ENCODE results near the gene DLGAP5.
A peak's percentile ranks its signal among the peaks of the same experiment; 100 is the strongest.

DLGAP5 gene

DNA sequence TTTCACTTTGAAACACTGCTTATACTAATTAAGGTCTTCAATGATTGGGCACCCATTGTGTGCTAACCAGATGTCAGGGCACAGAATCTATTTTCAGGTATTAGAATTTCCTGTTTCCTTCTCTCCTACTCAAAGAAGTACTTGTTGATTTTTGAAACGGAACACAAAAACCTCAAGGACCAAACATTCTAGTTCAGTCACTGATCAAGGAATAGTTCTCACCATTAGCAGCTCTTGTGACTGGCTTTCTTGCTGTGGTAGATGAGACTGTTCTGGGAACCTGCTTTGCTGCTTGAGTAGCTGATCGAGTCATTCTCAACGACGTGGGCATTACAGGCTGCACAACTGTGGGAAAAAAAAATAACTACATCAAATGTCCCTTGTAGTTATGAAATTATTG is 11.0 kb downstream of the DLGAP5 start:
- no peak for DNase-seq

GRCh38 chr14:55180006-55180405 is 11.4 kb downstream of the DLGAP5 start:
- no peak for DNase-seq

GRCh38 chr14:55170526-55170925 is 20.9 kb downstream of the DLGAP5 start:
- no peak for DNase-seq

- peak; percentile 55 for DNase-seq
Measured at GRCh38 chr14:55160989-55161388, 30.4 kb downstream of the DLGAP5 start.

GRCh38 chr14:55158412-55158811 is 33.0 kb downstream of the DLGAP5 start:
- no peak for DNase-seq

GRCh38 chr14:55157080-55157479 is 34.3 kb downstream of the DLGAP5 start:
- no peak for DNase-seq

DNA sequence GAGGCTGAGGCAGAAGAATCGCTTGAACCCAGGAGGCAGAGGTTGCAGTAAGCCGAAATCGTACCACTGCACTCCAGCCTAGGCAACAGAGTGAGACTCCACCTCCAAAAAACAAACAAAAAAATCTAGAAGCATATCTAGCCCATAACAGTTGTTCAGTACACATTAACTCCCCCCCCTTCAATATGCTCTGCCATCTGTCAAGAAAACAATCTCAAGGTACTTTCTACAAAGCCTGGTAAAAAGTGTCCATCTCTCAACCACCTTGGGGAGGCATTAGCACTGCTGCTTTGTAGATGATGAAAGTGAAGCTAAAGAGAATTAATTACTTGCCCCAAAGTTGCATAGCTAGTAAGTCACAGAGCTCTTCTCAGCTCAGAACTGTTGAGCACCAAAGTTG is 37.4 kb downstream of the DLGAP5 start:
- no peak for DNase-seq

GRCh38 chr14:55152052-55152753 is 39.2 kb downstream of the DLGAP5 start:
- no peak for DNase-seq

DNA sequence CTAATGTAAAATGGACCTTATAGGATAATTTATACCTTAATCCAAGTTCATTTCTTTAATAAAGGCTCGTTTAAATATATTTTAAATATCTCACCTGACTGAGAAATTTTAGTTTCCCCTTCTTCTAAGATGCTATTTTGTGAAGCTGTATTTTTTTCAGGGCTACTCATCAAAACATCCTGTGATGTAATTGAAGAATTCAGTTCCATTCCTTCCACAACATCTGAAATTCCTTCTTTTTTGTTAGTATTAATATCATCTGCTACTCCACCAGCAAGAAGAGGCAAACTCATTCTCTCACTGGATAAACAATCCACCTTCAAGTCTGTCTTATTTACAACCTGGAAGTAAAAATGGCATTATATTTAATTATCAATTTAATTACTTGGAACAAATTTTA is 39.8 kb downstream of the DLGAP5 start:
- no peak for DNase-seq

DNA sequence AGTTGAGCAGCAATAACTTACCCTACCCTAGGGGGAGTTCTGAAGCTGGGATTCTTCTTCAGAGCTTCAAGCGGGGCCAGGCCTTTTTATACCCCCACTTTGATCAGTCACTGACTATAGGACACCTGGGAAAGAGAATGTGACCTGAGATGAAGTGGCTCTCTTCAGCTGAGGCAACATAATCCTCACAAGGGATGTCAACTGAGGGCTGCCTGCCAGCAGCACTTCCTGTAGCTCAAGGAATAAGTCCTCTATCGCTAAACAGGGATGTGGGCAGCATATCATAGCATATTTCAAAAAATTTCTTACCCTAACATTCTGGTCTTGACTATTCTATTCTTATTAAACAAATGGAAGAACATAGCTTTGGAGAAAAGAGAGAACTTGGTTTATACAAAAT is 45.0 kb downstream of the DLGAP5 start:
- DNase-seq = no peak

DNA sequence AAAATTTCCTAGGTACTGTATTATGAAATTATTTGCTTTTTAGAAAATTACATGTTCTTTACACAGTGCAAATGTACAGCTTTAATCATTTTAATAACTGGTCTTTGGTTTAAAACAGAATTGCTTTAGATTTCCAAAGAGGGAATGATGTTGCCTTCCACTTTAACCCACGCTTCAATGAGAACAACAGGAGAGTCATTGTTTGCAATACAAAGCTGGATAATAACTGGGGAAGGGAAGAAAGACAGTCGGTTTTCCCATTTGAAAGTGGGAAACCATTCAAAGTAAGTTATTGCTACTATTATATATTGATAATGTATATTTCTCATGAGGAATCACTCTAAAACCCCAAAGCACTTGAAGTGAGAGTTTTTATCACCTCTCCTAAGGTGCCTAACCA is 48.9 kb downstream of the DLGAP5 start:
- no peak for DNase-seq

GRCh38 chr14:55141825-55142224 is 49.6 kb downstream of the DLGAP5 start:
- DNase-seq = no peak

GRCh38 chr14:55139696-55140509 is 51.5 kb downstream of the DLGAP5 start:
- no peak for DNase-seq

GRCh38 chr14:55139141-55139540 is 52.2 kb downstream of the DLGAP5 start:
- DNase-seq = no peak

DNA sequence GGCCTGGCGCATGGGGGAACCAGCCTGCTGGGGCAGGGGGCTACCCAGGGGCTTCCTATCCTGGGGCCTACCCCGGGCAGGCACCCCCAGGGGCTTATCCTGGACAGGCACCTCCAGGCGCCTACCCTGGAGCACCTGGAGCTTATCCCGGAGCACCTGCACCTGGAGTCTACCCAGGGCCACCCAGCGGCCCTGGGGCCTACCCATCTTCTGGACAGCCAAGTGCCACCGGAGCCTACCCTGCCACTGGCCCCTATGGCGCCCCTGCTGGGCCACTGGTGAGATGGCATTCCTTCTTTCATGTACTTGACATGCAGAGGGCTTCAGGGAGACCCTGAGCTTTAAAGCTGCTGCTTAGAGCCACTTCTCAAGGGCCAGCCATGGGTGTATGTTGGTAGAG is 53.3 kb downstream of the DLGAP5 start:
- no peak for DNase-seq

DNA sequence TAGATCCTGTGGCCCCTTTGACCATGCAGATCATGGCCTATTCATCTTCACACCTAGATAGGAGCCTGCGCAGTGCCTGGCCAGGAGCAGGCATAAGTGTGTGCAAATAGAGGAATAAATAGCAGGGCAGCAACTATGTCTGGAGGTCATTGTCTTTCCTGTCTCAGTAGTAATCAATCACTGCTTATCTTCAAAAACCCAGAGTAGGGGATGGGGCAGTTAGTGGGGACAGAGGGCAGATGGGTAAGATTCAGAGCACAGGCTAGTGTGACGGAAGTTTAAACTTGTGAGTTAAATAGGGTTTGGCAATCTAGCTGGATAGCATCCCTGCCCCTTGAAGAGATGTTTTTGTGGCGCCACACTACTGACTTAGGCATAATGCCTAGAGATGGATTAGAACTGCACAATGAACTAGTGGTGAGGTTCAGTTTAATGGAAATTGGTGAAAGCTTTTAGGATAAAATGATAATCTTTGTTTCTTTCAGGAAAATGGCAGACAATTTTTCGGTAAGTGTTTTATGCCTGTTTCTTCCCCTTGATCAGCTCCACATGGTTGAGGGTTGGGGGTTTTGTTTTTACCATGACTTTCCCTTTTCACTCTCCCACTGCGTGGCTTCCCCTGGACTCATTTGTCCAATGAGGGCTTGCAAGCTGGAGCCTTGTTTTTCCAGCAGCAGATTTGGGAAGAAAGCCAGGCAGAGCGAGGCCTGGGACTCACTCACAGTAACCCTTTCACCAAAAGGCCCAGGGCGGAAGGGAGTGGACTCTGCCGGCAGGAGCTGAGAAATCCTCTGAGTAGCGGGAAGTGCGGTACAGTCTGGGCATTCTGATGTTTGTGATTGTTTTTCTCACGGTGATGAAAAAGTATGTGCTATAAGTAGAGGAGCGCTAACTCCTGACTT is 54.2 kb downstream of the DLGAP5 start:
- peak; percentile 79 for DNase-seq

GRCh38 chr14:55136241-55136640 is 55.1 kb downstream of the DLGAP5 start:
- DNase-seq = peak; percentile 61

DNA sequence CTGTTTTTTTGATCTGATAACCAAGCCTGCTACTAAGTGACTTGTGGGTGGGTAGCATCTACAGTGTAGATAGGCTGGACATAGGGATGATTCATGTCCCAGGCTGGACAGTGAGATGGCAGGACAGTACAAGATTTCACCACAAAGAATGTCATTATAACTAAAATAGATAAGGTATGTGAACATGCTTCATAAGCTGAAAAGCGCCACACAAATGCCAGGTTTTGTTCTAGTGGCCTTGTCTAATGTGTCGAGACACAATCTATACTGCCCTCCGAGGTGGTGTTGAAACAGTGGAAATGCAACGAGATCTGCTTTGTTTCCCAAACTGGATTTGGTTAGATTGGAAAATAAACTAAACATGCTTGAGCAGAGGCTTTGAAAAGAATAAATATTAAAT is 58.0 kb downstream of the DLGAP5 start:
- peak; percentile 42 for DNase-seq

- DNase-seq = no peak
Measured at GRCh38 chr14:55131370-55132137, 59.8 kb downstream of the DLGAP5 start.

- DNase-seq = no peak
Measured at GRCh38 chr14:55130196-55130550, 61.2 kb downstream of the DLGAP5 start.

DNA sequence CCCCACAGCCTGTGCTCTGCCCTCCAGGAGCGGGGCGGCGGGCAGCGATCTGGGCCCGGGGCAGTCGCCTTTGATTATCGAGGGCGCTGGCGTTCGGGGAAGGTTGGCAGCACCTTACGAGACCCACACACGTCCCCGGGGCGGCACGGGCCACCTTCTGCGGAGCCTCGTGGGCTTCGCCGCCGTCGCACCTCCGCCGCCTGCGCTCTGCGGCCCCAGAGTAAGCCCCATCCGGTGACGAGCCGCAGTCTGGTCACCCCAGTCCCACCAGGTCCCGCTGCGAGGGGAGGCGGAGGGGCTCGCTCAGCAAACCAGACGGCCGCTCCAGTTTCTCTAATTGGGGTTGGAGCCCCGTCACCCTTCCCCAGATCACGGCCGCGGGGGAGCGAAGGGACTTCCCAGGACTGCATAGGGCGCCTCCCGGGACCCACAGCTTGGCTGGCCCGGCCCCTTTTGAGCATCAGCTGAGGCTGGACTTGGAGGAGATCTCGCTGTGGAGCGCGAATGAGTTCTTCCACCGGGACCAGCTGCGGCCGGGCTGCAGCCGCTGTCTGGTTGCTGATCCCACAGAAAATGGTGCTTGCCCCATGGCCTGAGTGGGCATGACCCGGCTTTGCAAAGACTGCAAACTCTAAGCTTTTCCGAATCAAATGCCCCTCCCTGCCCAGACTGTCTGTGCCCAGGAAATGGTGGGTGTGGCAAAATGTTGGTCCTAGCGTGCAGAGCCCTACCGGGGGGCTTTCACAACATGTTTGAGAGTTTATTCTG is 61.8 kb downstream of the DLGAP5 start:
- peak; percentile 53 for DNase-seq

DNA sequence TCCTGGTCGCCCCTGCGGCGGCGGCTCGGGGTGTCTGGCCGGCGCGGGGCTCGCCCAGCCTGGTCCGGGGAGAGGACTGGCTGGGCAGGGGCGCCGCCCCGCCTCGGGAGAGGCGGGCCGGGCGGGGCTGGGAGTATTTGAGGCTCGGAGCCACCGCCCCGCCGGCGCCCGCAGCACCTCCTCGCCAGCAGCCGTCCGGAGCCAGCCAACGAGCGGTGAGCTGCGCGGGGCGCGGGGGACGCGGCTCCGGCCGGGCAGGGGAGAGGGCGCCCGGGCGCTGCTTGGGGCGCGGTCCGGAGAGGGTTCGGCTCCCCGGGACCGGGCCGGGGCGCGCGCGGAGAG is 62.3 kb downstream of the DLGAP5 start, which contains the start of gene LGALS3:
Gene LGALS3, plus strand, starts transcription at position 167 of the 342 bp plus-strand sequence. CDS start 8,122 bp downstream, outside the sequence.
- peak; percentile 43 for DNase-seq
